ENCODE measurements around the gene ZNF648. TPM values are rescaled to one million over a fixed set of nuclear protein-coding genes. Genes with fewer than 3 reads are reported as not detected.
A peak's percentile ranks its signal among the peaks of the same experiment; 100 is the strongest.

ZNF648 gene
- polyA plus RNA-seq, 1 donor, result 0.04 TPM

DNA sequence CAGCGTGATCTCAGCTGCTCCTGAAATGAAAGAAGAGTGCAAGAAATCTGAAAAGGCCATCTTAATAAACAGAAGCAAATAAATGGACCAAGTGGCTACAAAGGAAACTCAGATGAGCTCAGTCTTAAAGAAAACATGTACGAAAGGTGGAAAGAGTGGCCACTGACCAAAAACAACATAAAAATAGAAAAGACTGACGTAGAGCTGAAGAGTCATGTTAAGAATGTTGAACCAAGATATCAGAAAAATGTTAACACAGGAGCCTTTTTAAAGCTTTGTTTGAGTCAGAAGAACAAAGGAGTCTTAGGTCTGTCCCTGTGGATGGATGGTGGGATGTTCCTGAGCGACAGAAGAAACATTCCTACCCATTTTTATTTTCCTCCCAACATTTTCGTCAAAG is 30.8 kb upstream of the ZNF648 start:
- Histone ChIP-seq H3K27me3 (ENCODE audit: control insufficient read depth, insufficient read depth, low read length) (no peaks in the 10 kb centered on the region), H3K4me3 (ENCODE audit: low read length) (no peak overlapping the region), H3K4me1 (ENCODE audit: control insufficient read depth, insufficient read depth, low read length) (no peaks in the 10 kb centered on the region), H3K36me3 (ENCODE audit: control insufficient read depth, insufficient read depth, low read length) (no peaks in the 10 kb centered on the region), H3K9me3 (ENCODE audit: control insufficient read depth, low read depth, low read length) (no peaks in the 10 kb centered on the region), H3K27ac (ENCODE audit: low read length) (no peak overlapping the region)
- no peak for DNase-seq
- WGBS (ENCODE audit: insufficient coverage, low lambda C conversion rate), result 93% methylated on average over 4 of the region's 5 CpGs

DNA sequence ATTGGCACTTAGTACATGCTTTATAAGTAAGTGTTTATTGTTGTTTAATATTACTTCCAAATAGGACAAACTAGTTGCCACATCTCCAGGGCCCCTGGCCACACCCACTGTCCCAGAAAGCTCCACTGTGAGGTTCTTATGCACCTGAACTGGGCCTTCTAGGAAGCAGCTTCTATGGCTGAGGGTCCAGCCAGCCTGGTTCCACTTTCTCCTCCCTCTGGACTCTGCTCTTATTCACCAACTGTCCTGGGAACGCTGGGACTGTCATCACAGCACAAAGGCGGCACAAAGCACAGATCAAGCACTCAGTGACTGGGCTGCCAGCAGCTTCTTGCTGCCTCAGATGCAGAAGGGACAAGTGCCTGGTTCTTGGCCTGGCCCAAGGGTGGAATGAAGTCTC is 29.6 kb upstream of the ZNF648 start:
- H3K4me1 ChIP-seq (ENCODE audit: control insufficient read depth, insufficient read depth, low read length), result no peaks in the 10 kb centered on the region
- DNase-seq, result peak in 1 of 2 donors; percentile 22
- no peak overlapping the region for H3K27ac ChIP-seq (ENCODE audit: low read length)
- H3K27me3 ChIP-seq (ENCODE audit: control insufficient read depth, insufficient read depth, low read length), result no peaks in the 10 kb centered on the region
- H3K4me3 ChIP-seq (ENCODE audit: low read length), result no peak overlapping the region
- no peaks in the 10 kb centered on the region for H3K9me3 ChIP-seq (ENCODE audit: control insufficient read depth, low read depth, low read length)
- no peaks in the 10 kb centered on the region for H3K36me3 ChIP-seq (ENCODE audit: control insufficient read depth, insufficient read depth, low read length)
- no CpG with 5 or more reads among the region's 2 CpGs for WGBS (ENCODE audit: insufficient coverage, low lambda C conversion rate)

DNA sequence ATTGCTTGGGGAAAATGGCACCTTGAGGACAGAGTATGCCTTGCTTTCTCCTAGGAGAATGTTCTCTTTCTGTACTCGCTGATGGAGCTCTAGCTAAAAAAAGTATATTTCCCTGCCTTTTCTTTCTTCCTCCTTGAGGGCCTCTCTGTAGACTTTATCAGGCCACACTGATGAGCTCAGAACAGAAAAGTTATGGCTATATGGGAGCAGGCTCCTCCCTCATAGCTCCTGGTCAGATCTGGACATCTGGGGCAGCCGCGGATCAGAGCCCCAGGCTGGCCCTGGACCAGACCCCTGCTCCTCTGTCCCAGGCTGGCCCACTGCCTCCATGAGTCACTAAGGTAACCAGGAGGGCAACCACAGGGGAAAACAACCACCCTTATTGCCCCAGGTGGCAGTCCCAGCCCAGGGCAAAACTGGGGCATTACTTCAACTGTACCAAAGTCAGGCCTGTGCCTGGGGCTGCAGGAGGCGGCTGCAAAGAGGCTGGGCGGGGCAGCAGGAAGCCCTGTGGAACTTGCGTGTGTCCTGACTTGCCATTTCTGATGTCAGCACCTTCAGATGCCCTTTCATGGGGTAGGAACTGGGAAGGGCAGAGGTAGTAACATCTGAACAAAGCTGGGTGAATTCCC is 26.3 kb upstream of the ZNF648 start:
- no CpG with 5 or more reads among the region's 6 CpGs for WGBS (ENCODE audit: insufficient coverage, low lambda C conversion rate)
- no peak overlapping the region for H3K4me3 ChIP-seq (ENCODE audit: low read length)
- no peaks in the 10 kb centered on the region for H3K36me3 ChIP-seq (ENCODE audit: control insufficient read depth, insufficient read depth, low read length)
- H3K27me3 ChIP-seq (ENCODE audit: control insufficient read depth, insufficient read depth, low read length), result no peaks in the 10 kb centered on the region
- no peaks in the 10 kb centered on the region for H3K9me3 ChIP-seq (ENCODE audit: control insufficient read depth, low read depth, low read length)
- no peak for DNase-seq
- peaks cover 3% of the 10 kb centered on the region for H3K4me1 ChIP-seq (ENCODE audit: control insufficient read depth, insufficient read depth, low read length)
- no peak overlapping the region for H3K27ac ChIP-seq (ENCODE audit: low read length)

GRCh38 chr1:182087304-182087703 is 25.8 kb upstream of the ZNF648 start:
- Histone ChIP-seq H3K36me3 (ENCODE audit: control insufficient read depth, insufficient read depth, low read length) (no peaks in the 10 kb centered on the region), H3K27ac (ENCODE audit: low read length) (no peak overlapping the region), H3K4me3 (ENCODE audit: low read length) (no peak overlapping the region), H3K27me3 (ENCODE audit: control insufficient read depth, insufficient read depth, low read length) (no peaks in the 10 kb centered on the region), H3K4me1 (ENCODE audit: control insufficient read depth, insufficient read depth, low read length) (peaks cover 3% of the 10 kb centered on the region), H3K9me3 (ENCODE audit: control insufficient read depth, low read depth, low read length) (no peaks in the 10 kb centered on the region)
- WGBS (ENCODE audit: insufficient coverage, low lambda C conversion rate), result no CpG with 5 or more reads among the region's 2 CpGs
- DNase-seq, result peak in 1 of 2 donors; percentile 19

GRCh38 chr1:182086620-182087019 is 25.1 kb upstream of the ZNF648 start:
- no peaks in the 10 kb centered on the region for H3K36me3 ChIP-seq (ENCODE audit: control insufficient read depth, insufficient read depth, low read length)
- H3K4me3 ChIP-seq (ENCODE audit: low read length), result no peak overlapping the region
- no peak overlapping the region for H3K27ac ChIP-seq (ENCODE audit: low read length)
- DNase-seq, result no peak
- no peaks in the 10 kb centered on the region for H3K27me3 ChIP-seq (ENCODE audit: control insufficient read depth, insufficient read depth, low read length)
- no peaks in the 10 kb centered on the region for H3K9me3 ChIP-seq (ENCODE audit: control insufficient read depth, low read depth, low read length)
- peaks cover 3% of the 10 kb centered on the region for H3K4me1 ChIP-seq (ENCODE audit: control insufficient read depth, insufficient read depth, low read length)
- WGBS (ENCODE audit: insufficient coverage, low lambda C conversion rate), result no CpG with 5 or more reads among the region's 7 CpGs

- H3K4me1 ChIP-seq (ENCODE audit: control insufficient read depth, insufficient read depth, low read length), result peaks cover 3% of the 10 kb centered on the region
Measured at GRCh38 chr1:182086136-182086535, 24.6 kb upstream of the ZNF648 start.

GRCh38 chr1:182085726-182086125 is 24.2 kb upstream of the ZNF648 start:
- DNase-seq, result no peak
- Histone ChIP-seq H3K27ac (ENCODE audit: low read length) (no peak overlapping the region), H3K4me1 (ENCODE audit: control insufficient read depth, insufficient read depth, low read length) (peaks cover 3% of the 10 kb centered on the region), H3K4me3 (ENCODE audit: low read length) (no peak overlapping the region), H3K27me3 (ENCODE audit: control insufficient read depth, insufficient read depth, low read length) (no peaks in the 10 kb centered on the region), H3K9me3 (ENCODE audit: control insufficient read depth, low read depth, low read length) (no peaks in the 10 kb centered on the region), H3K36me3 (ENCODE audit: control insufficient read depth, insufficient read depth, low read length) (no peaks in the 10 kb centered on the region)
- WGBS (ENCODE audit: insufficient coverage, low lambda C conversion rate), result no CpG with 5 or more reads among the region's 6 CpGs

More at GRCh38 chr1:182086136-182086535, 24.6 kb upstream of the ZNF648 start:
- no peak overlapping the region for H3K4me3 ChIP-seq (ENCODE audit: low read length)
- H3K27ac ChIP-seq (ENCODE audit: low read length), result no peak overlapping the region
- WGBS (ENCODE audit: insufficient coverage, low lambda C conversion rate), result no CpG with 5 or more reads among the region's 8 CpGs
- no peaks in the 10 kb centered on the region for H3K36me3 ChIP-seq (ENCODE audit: control insufficient read depth, insufficient read depth, low read length)
- no peaks in the 10 kb centered on the region for H3K27me3 ChIP-seq (ENCODE audit: control insufficient read depth, insufficient read depth, low read length)
- no peaks in the 10 kb centered on the region for H3K9me3 ChIP-seq (ENCODE audit: control insufficient read depth, low read depth, low read length)
- DNase-seq, result no peak

DNA sequence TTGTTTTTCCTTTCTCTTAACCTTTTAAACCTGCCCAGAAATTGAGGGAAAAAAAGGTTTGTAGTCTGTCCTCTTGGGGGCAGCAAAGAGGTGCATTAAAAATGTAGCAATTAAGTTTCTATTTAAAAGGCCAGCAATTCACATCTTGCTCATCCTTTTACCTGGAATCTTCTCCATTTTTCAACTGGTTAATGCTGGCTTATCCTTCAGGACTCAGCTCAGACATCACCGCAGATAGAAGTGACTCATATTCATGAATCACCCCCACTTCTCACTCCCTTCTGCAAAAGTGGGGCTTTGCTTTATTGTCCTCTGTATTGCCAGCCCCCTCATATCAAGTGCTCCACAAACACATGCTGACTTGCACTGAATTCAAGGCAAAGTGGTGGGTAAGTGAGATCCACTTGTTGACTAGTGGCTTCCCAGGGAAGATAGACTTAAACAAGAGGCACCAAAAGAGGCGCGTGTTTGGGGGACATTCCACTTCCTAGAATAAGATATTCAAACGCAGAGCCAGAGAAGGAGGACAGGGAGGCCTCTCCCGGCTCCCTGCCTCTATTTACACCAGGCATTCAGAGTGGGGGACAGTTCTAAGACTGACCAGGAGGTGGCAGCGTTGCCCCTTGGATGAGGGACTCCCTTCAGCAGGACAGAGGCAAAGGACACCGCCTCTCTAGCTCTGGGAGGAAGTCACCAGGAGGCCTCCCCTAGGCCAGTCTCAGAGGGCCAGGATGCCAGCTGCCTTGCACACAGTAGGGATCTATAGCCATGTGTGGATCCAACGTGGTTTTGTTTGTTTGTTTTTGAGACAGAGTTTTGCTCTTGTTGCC is 23.2 kb upstream of the ZNF648 start:
- Histone ChIP-seq H3K27me3 (ENCODE audit: control insufficient read depth, insufficient read depth, low read length) (no peaks in the 10 kb centered on the region), H3K4me1 (ENCODE audit: control insufficient read depth, insufficient read depth, low read length) (peaks cover 3% of the 10 kb centered on the region), H3K9me3 (ENCODE audit: control insufficient read depth, low read depth, low read length) (no peaks in the 10 kb centered on the region), H3K4me3 (ENCODE audit: low read length) (no peak overlapping the region), H3K36me3 (ENCODE audit: control insufficient read depth, insufficient read depth, low read length) (no peaks in the 10 kb centered on the region), H3K27ac (ENCODE audit: low read length) (no peak overlapping the region)
- peak; percentile 70 to 77 for DNase-seq
- no CpG with 5 or more reads among the region's 8 CpGs for WGBS (ENCODE audit: insufficient coverage, low lambda C conversion rate)

GRCh38 chr1:182083851-182084486 is 22.5 kb upstream of the ZNF648 start:
- Histone ChIP-seq H3K9me3 (ENCODE audit: control insufficient read depth, low read depth, low read length) (no peaks in the 10 kb centered on the region), H3K27me3 (ENCODE audit: control insufficient read depth, insufficient read depth, low read length) (no peaks in the 10 kb centered on the region), H3K4me1 (ENCODE audit: control insufficient read depth, insufficient read depth, low read length) (peaks cover 3% of the 10 kb centered on the region), H3K36me3 (ENCODE audit: control insufficient read depth, insufficient read depth, low read length) (no peaks in the 10 kb centered on the region), H3K4me3 (ENCODE audit: low read length) (no peak overlapping the region), H3K27ac (ENCODE audit: low read length) (no peak overlapping the region)
- no peak for DNase-seq
- whole genome bisulfite sequencing (ENCODE audit: insufficient coverage, low lambda C conversion rate), result no CpG with 5 or more reads among the region's 3 CpGs

DNA sequence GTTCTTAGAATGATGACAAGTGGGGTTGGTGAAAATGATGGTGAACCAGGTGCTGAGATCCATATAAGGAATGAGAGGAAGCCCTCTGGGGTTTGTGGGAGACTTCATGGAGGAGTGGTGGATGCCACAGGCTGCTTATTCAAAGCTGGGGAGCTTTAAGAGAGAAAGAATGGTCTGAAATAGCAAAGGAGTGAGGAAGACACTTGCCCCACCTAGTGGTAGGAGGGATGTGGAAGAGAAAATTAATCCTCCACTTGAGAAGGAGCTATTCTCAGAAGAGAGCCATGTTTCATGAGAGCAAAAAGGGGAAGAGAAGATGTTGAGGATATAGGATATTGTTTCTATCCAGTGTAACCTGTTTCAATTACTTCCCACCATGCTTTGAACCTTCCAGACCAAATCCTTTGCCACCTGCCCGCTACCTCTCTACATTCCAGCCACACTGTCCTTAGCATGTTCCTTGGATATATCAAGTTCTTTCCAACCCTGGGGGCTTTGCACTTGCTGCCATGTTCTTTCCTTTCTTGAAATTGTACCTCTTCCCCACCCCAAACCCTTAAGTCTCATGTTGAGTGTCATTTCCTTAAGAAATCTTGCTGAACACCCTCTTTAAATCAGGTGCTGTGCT is 19.6 kb upstream of the ZNF648 start:
- H3K4me1 ChIP-seq (ENCODE audit: control insufficient read depth, insufficient read depth, low read length), result peaks cover 3% of the 10 kb centered on the region
- no peak overlapping the region for H3K27ac ChIP-seq (ENCODE audit: low read length)
- no peaks in the 10 kb centered on the region for H3K9me3 ChIP-seq (ENCODE audit: control insufficient read depth, low read depth, low read length)
- H3K4me3 ChIP-seq (ENCODE audit: low read length), result no peak overlapping the region
- no peaks in the 10 kb centered on the region for H3K27me3 ChIP-seq (ENCODE audit: control insufficient read depth, insufficient read depth, low read length)
- no CpG with 5 or more reads among the region's 1 CpG for WGBS (ENCODE audit: insufficient coverage, low lambda C conversion rate)
- peak in 1 of 2 donors; percentile 21 for DNase-seq
- no peaks in the 10 kb centered on the region for H3K36me3 ChIP-seq (ENCODE audit: control insufficient read depth, insufficient read depth, low read length)
